H9 (cell line): ENCODE data around the gene IFNA13. TPM values are rescaled to one million over a fixed set of nuclear protein-coding genes. Genes with fewer than 3 reads are reported as not detected.

Source experiments
- DNase-seq: peaks from one replicate; pipeline ENCODE4 v3.0.0-alpha.2; 2017
- H2AFZ ChIP-seq: one replicate; pipeline ENCODE4 v1.6.1; 2013; ENCODE audit warnings: mild to moderate bottlenecking, low read length, control low read depth, moderate library complexity
- H2AK5ac ChIP-seq: 2 replicates; pipeline ENCODE4 v1.6.1; 2013; ENCODE audit warnings: low read length, control low read depth, mixed read lengths; ENCODE audit not compliant: insufficient read length
- H2BK120ac ChIP-seq: one replicate; pipeline ENCODE4 v1.6.1; 2013; ENCODE audit warnings: low read depth, mild to moderate bottlenecking, low read length, control low read depth, inconsistent platforms; ENCODE audit not compliant: poor library complexity, severe bottlenecking
- H2BK12ac ChIP-seq: 2 replicates; pipeline ENCODE4 v1.6.1; 2013; ENCODE audit warnings: low read length, control low read depth, mixed read lengths, low read depth; ENCODE audit not compliant: insufficient read length
- H2BK15ac ChIP-seq: 2 replicates; pipeline ENCODE4 v1.6.1; 2013; ENCODE audit warnings: low read depth, low read length, control low read depth
- H2BK20ac ChIP-seq: one replicate; pipeline ENCODE4 v1.6.1; 2013; ENCODE audit warnings: low read depth, mild to moderate bottlenecking, low read length, control low read depth, inconsistent platforms; ENCODE audit not compliant: poor library complexity, severe bottlenecking
- H2BK5ac ChIP-seq: 2 replicates; pipeline ENCODE4 v1.6.1; 2013; ENCODE audit warnings: low read length, control low read depth, mixed read lengths; ENCODE audit not compliant: insufficient read length
- H3K14ac ChIP-seq: 2 replicates; pipeline ENCODE4 v1.6.1; 2013; ENCODE audit warnings: low read length, control low read depth; ENCODE audit not compliant: insufficient read depth
- H3K18ac ChIP-seq: 2 replicates; pipeline ENCODE4 v1.6.1; 2013; ENCODE audit warnings: low read depth, mild to moderate bottlenecking, mixed read lengths, low read length, control low read depth; ENCODE audit not compliant: insufficient read length
- H3K23ac ChIP-seq: 2 replicates; pipeline ENCODE4 v1.6.1; 2013; ENCODE audit warnings: low read length, control low read depth, mixed read lengths, low read depth; ENCODE audit not compliant: insufficient read length
- H3K23me2 ChIP-seq: 2 replicates; pipeline ENCODE4 v1.6.1; 2013; ENCODE audit warnings: low read depth, mild to moderate bottlenecking, mixed read lengths, low read length, control low read depth; ENCODE audit not compliant: insufficient read length, poor library complexity, severe bottlenecking
- H3K27ac ChIP-seq: 2 replicates; pipeline ENCODE4 v1.5.1; 2013; ENCODE audit warnings: low read length, control low read depth, mixed read lengths, low read depth; ENCODE audit not compliant: insufficient read length
- H3K27me3 ChIP-seq: 2 replicates; pipeline ENCODE4 v1.6.1; 2013; ENCODE audit warnings: low read length, control low read depth, inconsistent platforms; ENCODE audit not compliant: insufficient read depth
- H3K4ac ChIP-seq: 2 replicates; pipeline ENCODE4 v1.6.1; 2013; ENCODE audit warnings: low read depth, mild to moderate bottlenecking, control low read depth, inconsistent platforms, low read length, moderate library complexity
- H3K4me1 ChIP-seq: 2 replicates; pipeline ENCODE4 v1.6.1; 2013; ENCODE audit warnings: low read length, control low read depth, inconsistent platforms; ENCODE audit not compliant: insufficient read depth
- H3K4me2 ChIP-seq: 2 replicates; pipeline ENCODE4 v1.6.1; 2013; ENCODE audit warnings: low read length, control low read depth, mixed read lengths; ENCODE audit not compliant: insufficient read length, insufficient read depth
- H3K56ac ChIP-seq: 2 replicates; pipeline ENCODE4 v1.6.1; 2013; ENCODE audit warnings: low read depth, mild to moderate bottlenecking, mixed read lengths, low read length, control low read depth; ENCODE audit not compliant: insufficient read length
- H3K79me1 ChIP-seq: 2 replicates; pipeline ENCODE4 v1.6.1; 2013; ENCODE audit warnings: low read depth, mild to moderate bottlenecking, moderate library complexity, low read length, control low read depth, inconsistent platforms; ENCODE audit not compliant: insufficient read depth, poor library complexity, severe bottlenecking
- H3K79me2 ChIP-seq: 2 replicates; pipeline ENCODE4 v1.6.1; 2013; ENCODE audit warnings: low read length, control low read depth, inconsistent platforms; ENCODE audit not compliant: insufficient read depth
- H3K9ac ChIP-seq: 2 replicates; pipeline ENCODE4 v1.6.1; 2013; ENCODE audit warnings: low read length, control low read depth, mixed read lengths; ENCODE audit not compliant: insufficient read length; ENCODE audit errors: extremely low read depth
- H3K9me3 ChIP-seq: one replicate; pipeline ENCODE4 v1.6.1; 2013; ENCODE audit warnings: low read depth, low read length, inconsistent platforms; ENCODE audit not compliant: control insufficient read depth
- H3T11ph ChIP-seq: one replicate; pipeline ENCODE4 v1.6.1; 2013; ENCODE audit warnings: mild to moderate bottlenecking, low read length, control low read depth, inconsistent platforms
- H4K20me1 ChIP-seq: one replicate; pipeline ENCODE4 v1.6.1; 2013; ENCODE audit not compliant: control insufficient read depth, insufficient read length, insufficient read depth
- H4K5ac ChIP-seq: 2 replicates; pipeline ENCODE4 v1.6.1; 2013; ENCODE audit warnings: low read depth, mild to moderate bottlenecking, mixed read lengths, low read length, control low read depth; ENCODE audit not compliant: insufficient read length
- H4K8ac ChIP-seq: replicated peaks from 2 replicates; pipeline ENCODE4 v1.6.1; 2013; ENCODE audit warnings: low read length, control low read depth, mixed read lengths, low read depth; ENCODE audit not compliant: insufficient read length
- H4K91ac ChIP-seq: 2 replicates; pipeline ENCODE4 v1.6.1; 2013; ENCODE audit warnings: low read depth, mild to moderate bottlenecking, moderate library complexity, mixed read lengths, low read length, control low read depth; ENCODE audit not compliant: insufficient read length
- H3K27ac Mint-ChIP-seq, 3 experiments: 2 replicates in 2 of 3; 3 replicates in 1 of 3; pipeline ENCODE4 v1.8.0; 2020 to 2021; ENCODE audit warnings: mixed read lengths in 3 of 3, mild to moderate bottlenecking in 1 of 3, moderate library complexity in 1 of 3
- H3K27me3 Mint-ChIP-seq: 2 replicates; pipeline ENCODE4 v1.8.0; 2021; ENCODE audit warnings: low read depth, mild to moderate bottlenecking, moderate library complexity, mixed read lengths
- H3K36me3 Mint-ChIP-seq, 3 experiments: 2 replicates in 2 of 3; 3 replicates in 1 of 3; pipeline ENCODE4 v1.8.0; 2020 to 2021; ENCODE audit warnings: low read depth in 3 of 3, mixed read lengths in 3 of 3; ENCODE audit not compliant: insufficient read depth in 1 of 3
- H3K4me1 Mint-ChIP-seq, 2 experiments: 2 replicates each; pipeline ENCODE4 v1.8.0; 2020; ENCODE audit warnings: mixed read lengths in 2 of 2
- H3K4me3 Mint-ChIP-seq, 2 experiments: 2 replicates in 1 of 2; 3 replicates in 1 of 2; pipeline ENCODE4 v1.8.0; 2020 to 2021; ENCODE audit warnings: mild to moderate bottlenecking in 2 of 2, mixed read lengths in 2 of 2, moderate library complexity in 1 of 2
- H3K9me3 Mint-ChIP-seq, 2 experiments: 2 replicates in 1 of 2; 3 replicates in 1 of 2; pipeline ENCODE4 v1.8.0; 2020; ENCODE audit warnings: mild to moderate bottlenecking in 2 of 2, mixed read lengths in 2 of 2, moderate library complexity in 1 of 2
- WGBS: extraction: QIAGEN DNeasy Blood & Tissue Kit; methylation state at CpG from one replicate; pipeline ENCODE4 v1.1.7; 2013; ENCODE audit warnings: missing lambda C conversion rate, low lambda C conversion rate, mixed read lengths; ENCODE audit not compliant: insufficient read length; ENCODE audit errors: extremely low coverage; 5-methylcytosine and 5-hydroxymethylcytosine counted together
- total RNA-seq: library from RNA; stranded (reverse); gene quantifications from 2 replicates; pipeline ENCODE4 v1.2.1, GENCODE V29; 2021
- TF ChIP-seq, protein P1 (sequence below): fragments of 200-600 bp; sonication (generic); conservative IDR thresholded peaks from 3 replicates; pipeline ENCODE4 v1.8.0; 2021; ENCODE audit warnings: antibody characterized with exemption, mild to moderate bottlenecking

The IFNA13 gene
- total RNA-seq, 1 experiment from 2014 or later, result not detected

DNA sequence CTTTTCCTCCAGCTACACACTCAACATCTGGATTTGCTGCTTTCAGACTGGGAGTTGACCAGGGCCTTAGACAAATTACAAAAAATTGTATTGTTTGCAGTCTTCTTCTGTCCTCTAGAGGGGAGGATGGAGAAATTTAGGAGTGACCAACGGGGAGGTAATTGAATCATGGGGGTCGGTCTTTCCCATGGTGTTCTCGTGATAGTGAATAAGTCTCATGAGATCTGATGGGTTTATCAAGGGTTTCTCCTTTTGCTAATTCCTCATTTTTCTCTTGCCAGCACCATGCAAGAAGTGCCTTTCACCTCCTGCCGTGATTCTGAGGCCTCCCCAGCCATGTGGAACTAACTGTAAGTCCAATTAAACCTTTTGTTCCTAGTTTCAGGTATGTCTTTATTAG lies 45.3 kb upstream of the IFNA13 start:
- Histone ChIP-seq H4K8ac (no peak overlapping the region), H4K5ac (no peak overlapping the region), H3K4me2 (no peak overlapping the region), H4K91ac (no peak overlapping the region), H2AFZ (no peak overlapping the region), H3K23ac (no peak overlapping the region), H2BK20ac (no peak overlapping the region), H3K27me3 (no peaks in the 10 kb centered on the region), H3K9me3 (no peaks in the 10 kb centered on the region), H3K18ac (no peak overlapping the region), H3K79me2 (no peaks in the 10 kb centered on the region), H2BK12ac (no peak overlapping the region), H3K9ac (no peak overlapping the region), H2BK15ac (no peak overlapping the region), H3K56ac (no peak overlapping the region), H3K4me1 (no peaks in the 10 kb centered on the region), H2BK5ac (no peak overlapping the region), H2AK5ac (no peak overlapping the region), H3K23me2 (no peaks in the 10 kb centered on the region), H3K4ac (no peak overlapping the region), H2BK120ac (no peak overlapping the region), H3T11ph (no peak overlapping the region), H3K27ac (no peak overlapping the region), H4K20me1 (no peaks in the 10 kb centered on the region), H3K79me1 (no peaks in the 10 kb centered on the region), H3K14ac (no peak overlapping the region)
- Mint-ChIP-seq H3K27me3 (peaks cover 4% of the 10 kb centered on the region), H3K9me3 (no peaks in the 10 kb centered on the region), H3K27ac (no peak overlapping the region), H3K36me3 (no peaks in the 10 kb centered on the region), H3K4me3 (no peak overlapping the region), H3K4me1 (no peaks in the 10 kb centered on the region)
- no CpG with 5 or more reads among the region's 4 CpGs for WGBS
- TF ChIP-seq, protein P1, sequence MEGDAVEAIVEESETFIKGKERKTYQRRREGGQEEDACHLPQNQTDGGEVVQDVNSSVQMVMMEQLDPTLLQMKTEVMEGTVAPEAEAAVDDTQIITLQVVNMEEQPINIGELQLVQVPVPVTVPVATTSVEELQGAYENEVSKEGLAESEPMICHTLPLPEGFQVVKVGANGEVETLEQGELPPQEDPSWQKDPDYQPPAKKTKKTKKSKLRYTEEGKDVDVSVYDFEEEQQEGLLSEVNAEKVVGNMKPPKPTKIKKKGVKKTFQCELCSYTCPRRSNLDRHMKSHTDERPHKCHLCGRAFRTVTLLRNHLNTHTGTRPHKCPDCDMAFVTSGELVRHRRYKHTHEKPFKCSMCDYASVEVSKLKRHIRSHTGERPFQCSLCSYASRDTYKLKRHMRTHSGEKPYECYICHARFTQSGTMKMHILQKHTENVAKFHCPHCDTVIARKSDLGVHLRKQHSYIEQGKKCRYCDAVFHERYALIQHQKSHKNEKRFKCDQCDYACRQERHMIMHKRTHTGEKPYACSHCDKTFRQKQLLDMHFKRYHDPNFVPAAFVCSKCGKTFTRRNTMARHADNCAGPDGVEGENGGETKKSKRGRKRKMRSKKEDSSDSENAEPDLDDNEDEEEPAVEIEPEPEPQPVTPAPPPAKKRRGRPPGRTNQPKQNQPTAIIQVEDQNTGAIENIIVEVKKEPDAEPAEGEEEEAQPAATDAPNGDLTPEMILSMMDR, result no peak
- DNase-seq, result no peak
